CD8-positive, alpha-beta memory T cell (primary cell): ENCODE data around the gene SUPT6H. TPM values are rescaled to one million over a fixed set of nuclear protein-coding genes. Genes with fewer than 3 reads are reported as not detected.

Experiments
- CTCF ChIA-PET: fragments of 350-600 bp; sonication (Branson Sonifier 250); formaldehyde crosslinking; loops from one replicate; lab custom pipeline; 2021; ENCODE audit warnings: antibody characterized with exemption; lab: Charles Lee
- POLR2A ChIA-PET: fragments of 350-600 bp; sonication (Branson Sonifier 250); formaldehyde crosslinking; loops from one replicate; lab custom pipeline; 2021; ENCODE audit warnings: antibody characterized with exemption; lab: Charles Lee
- DNase-seq, 5 donors: peaks; one replicate each; pipeline versions ENCODE4 v3.0.0 to v3.0.0-alpha.2; 2020 to 2022; ENCODE audit warnings: mixed read lengths in 1 of 5
- H3K27ac ChIP-seq: one replicate; pipeline ENCODE4 v1.7.0; 2013; ENCODE audit warnings: low read depth, mild to moderate bottlenecking, low read length, moderate library complexity
- H3K27me3 ChIP-seq: 2 replicates; pipeline ENCODE4 v1.7.0; 2013; ENCODE audit warnings: low read length, mild to moderate bottlenecking; ENCODE audit not compliant: insufficient read depth, poor library complexity, severe bottlenecking
- H3K36me3 ChIP-seq: 2 replicates; pipeline ENCODE4 v1.7.0; 2013; ENCODE audit warnings: mild to moderate bottlenecking, low read length, moderate library complexity; ENCODE audit not compliant: insufficient read depth
- H3K4me1 ChIP-seq: 2 replicates; pipeline ENCODE4 v1.7.0; 2013; ENCODE audit warnings: mild to moderate bottlenecking, low read length, moderate library complexity; ENCODE audit not compliant: insufficient read depth
- H3K4me3 ChIP-seq: 2 replicates; pipeline ENCODE4 v1.7.0; 2013; ENCODE audit warnings: mild to moderate bottlenecking, low read length
- H3K9me3 ChIP-seq: 2 replicates; pipeline ENCODE4 v1.7.0; 2013; ENCODE audit warnings: mild to moderate bottlenecking, low read length
- H3K27ac Mint-ChIP-seq, 8 donors: one replicate each; pipeline ENCODE4 v1.8.0; 2020 to 2021; ENCODE audit warnings: mixed read lengths in 8 of 8, mild to moderate bottlenecking in 6 of 8, inconsistent platforms in 3 of 8, moderate library complexity in 3 of 8
- H3K27me3 Mint-ChIP-seq, 2 donors: one replicate each; pipeline ENCODE4 v1.8.0; 2020 to 2021; ENCODE audit warnings: mixed read lengths in 2 of 2, mild to moderate bottlenecking in 1 of 2, moderate library complexity in 1 of 2
- H3K36me3 Mint-ChIP-seq, 3 donors: one replicate each; pipeline ENCODE4 v1.8.0; 2020 to 2021; ENCODE audit warnings: mixed read lengths in 3 of 3, inconsistent platforms in 1 of 3, mild to moderate bottlenecking in 1 of 3
- H3K4me1 Mint-ChIP-seq, 3 donors: one replicate each; pipeline ENCODE4 v1.8.0; 2020 to 2021; ENCODE audit warnings: mixed read lengths in 3 of 3, inconsistent platforms in 1 of 3, mild to moderate bottlenecking in 1 of 3
- H3K4me3 Mint-ChIP-seq, 7 donors: one replicate each; pipeline ENCODE4 v1.8.0; 2020 to 2021; ENCODE audit warnings: mixed read lengths in 7 of 7, mild to moderate bottlenecking in 6 of 7, moderate library complexity in 4 of 7, inconsistent platforms in 2 of 7
- H3K9me3 Mint-ChIP-seq, 5 donors: one replicate each; pipeline ENCODE4 v1.8.0; 2020 to 2022; ENCODE audit warnings: mixed read lengths in 5 of 5, mild to moderate bottlenecking in 3 of 5, moderate library complexity in 2 of 5, inconsistent platforms in 1 of 5
- polyA plus RNA-seq: library from polyadenylated mRNA; unstranded; fragments of 300-500 nt; fragmentation: Illumina TruSeq; gene quantifications from one replicate; pipeline ENCODE4 v1.2.3, GENCODE V29; 2021
- total RNA-seq, 2 experiments: library from RNA; stranded (reverse); gene quantifications; one replicate each; pipeline ENCODE4 v1.2.3, GENCODE V29; 2021

Gene SUPT6H
- total and polyA plus RNA-seq, 3 experiments from 2014 or later: 20.1 to 88.4 (median 80.0) TPM

DNA sequence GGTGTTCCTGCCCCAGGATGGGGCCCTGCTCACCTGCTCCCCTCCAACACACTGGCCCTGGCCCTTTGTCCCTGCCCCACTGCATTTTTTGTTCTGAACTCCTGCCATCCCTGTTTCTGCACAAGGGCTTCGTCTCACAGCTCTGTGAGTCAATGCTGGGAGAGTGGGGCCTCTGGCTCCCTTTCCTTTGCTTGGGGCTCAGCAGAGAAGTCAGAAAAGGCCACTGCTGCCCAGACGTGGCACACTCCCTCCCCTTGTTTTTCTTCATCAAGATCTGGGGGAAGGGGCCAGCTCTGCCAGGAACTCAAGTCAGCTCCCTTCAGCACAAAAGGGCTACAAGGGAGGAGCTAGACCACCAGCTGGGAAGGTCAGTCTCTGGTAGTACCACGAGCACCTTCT is 40.7 kb downstream of the SUPT6H start:
- ChIA-PET CTCF (interaction anchor here (1.6 to 2.4 kb wide), 2 partner anchors 9 to 10 kb away, joined by 3 to 7 read pairs; partner anchors contain the start of gene PROCA1), POLR2A (no interaction called here)
- Histone ChIP-seq H3K27me3 (no peaks in the 10 kb centered on the region), H3K27ac (no peak overlapping the region), H3K4me3 (no peak overlapping the region), H3K36me3 (peaks cover 54% of the 10 kb centered on the region), H3K9me3 (no peaks in the 10 kb centered on the region), H3K4me1 (no peaks in the 10 kb centered on the region)
- Mint-ChIP-seq H3K36me3 (peaks cover 0 to 73% (median 11%) of the 10 kb centered on the region in 3 donors), H3K27ac (peak overlapping the region in 1 of 8 donors; percentile 17), H3K4me1 (peaks cover 3 to 6% (median 4%) of the 10 kb centered on the region in 3 donors), H3K9me3 (peaks cover 0 to 2% (median 0%) of the 10 kb centered on the region in 5 donors), H3K4me3 (no peak overlapping the region), H3K27me3 (no peaks in the 10 kb centered on the region)
- DNase-seq: no peak

DNA sequence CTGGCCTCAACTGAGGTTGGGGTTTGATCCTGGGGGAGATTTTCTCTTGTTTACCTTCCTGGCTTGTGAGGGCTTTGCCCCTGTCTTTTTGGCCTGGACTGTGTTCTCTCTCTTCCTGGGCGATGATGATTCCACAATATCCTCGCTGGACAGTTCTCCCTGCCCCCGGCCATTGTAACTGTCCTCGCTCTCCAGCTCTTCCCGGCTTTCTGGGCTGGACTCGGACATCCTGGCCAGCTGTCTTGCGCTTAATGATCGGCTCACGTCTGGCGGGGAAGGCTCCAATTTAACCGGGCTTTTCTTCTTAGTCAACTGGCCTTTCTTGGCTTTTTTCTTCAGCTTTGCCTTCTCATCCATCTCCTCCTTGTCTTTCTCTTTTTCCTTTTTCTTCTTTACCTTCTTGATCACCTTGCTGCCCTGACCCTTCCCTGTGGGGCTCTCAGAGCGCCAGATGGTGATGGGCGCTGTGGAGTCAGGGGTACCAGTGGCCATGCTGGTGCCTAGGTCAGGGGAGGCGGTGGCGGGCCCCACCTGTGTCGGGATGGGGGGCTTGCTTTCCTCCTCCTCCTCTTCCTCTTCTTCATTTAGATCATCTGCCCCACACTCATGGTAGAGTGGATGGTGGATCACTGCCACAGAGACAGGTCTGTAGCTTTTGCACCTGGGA is 41.7 kb downstream of the SUPT6H start:
- CTCF ChIA-PET: interaction anchor here (2.4 kb wide), 1 partner anchor 8 kb away, joined by 7 read pairs; the partner anchor contains the start of gene PROCA1
- Histone ChIP-seq H3K4me3 (no peak overlapping the region), H3K27ac (no peak overlapping the region), H3K27me3 (no peaks in the 10 kb centered on the region), H3K9me3 (no peaks in the 10 kb centered on the region), H3K4me1 (no peaks in the 10 kb centered on the region), H3K36me3 (peaks cover 44% of the 10 kb centered on the region)
- no peak overlapping the region for H3K4me3 Mint-ChIP-seq
- peaks cover 3 to 6% (median 4%) of the 10 kb centered on the region in 3 donors for H3K4me1 Mint-ChIP-seq
- H3K27ac Mint-ChIP-seq: peak overlapping the region in 4 of 8 donors; percentile 14 to 90 (median 50)
- peaks cover 0 to 64% (median 8%) of the 10 kb centered on the region in 3 donors for H3K36me3 Mint-ChIP-seq
- no peaks in the 10 kb centered on the region for H3K27me3 Mint-ChIP-seq
- POLR2A ChIA-PET: no interaction called here
- H3K9me3 Mint-ChIP-seq: peaks cover 0 to 2% (median 0%) of the 10 kb centered on the region in 5 donors
- DNase-seq: no peak

DNA sequence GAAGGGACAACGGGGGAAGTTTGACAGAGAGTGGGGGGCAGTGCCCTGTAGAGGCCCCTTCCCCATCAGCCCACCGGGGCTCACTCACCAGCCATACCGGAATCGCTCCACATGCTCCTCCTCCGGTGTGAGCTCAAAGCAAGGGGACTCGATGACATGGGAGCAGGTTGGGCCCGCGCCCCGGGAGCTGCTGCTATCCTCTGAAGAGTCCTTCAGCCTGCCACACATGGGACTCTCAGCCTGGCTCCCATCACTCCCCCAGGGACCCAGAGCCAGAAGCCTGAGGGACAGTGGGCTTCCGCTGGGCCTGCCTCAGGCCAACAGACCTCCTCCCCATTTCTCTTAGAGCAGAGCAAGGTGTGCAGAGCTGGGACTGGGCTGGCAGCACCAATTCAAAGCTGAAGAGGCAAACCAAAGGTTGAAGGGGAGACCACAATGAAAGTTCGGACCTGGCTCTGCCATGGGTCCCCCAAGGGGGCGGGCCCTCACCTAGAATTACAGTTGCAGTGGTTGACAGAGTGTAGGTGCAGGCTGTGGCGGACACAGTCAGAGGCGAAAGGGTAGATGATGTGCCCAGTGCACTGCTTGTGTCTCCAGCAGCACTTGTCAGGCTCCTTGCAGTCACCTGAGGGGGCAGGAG is 42.3 kb downstream of the SUPT6H start:
- H3K4me3 Mint-ChIP-seq: no peak overlapping the region
- H3K9me3 ChIP-seq: no peaks in the 10 kb centered on the region
- peaks cover 3 to 6% (median 4%) of the 10 kb centered on the region in 3 donors for H3K4me1 Mint-ChIP-seq
- H3K9me3 Mint-ChIP-seq: peaks cover 0 to 2% (median 0%) of the 10 kb centered on the region in 5 donors
- ChIA-PET POLR2A (interaction anchor here (0.5 kb wide), 1 partner anchor 11 kb away, joined by 3 read pairs; no protein-coding TSS in a partner anchor), CTCF (interaction anchor here (1.0 kb wide), 1 partner anchor 56 kb away, joined by 3 read pairs; no protein-coding TSS in a partner anchor)
- no peak for DNase-seq
- H3K36me3 ChIP-seq: peaks cover 38% of the 10 kb centered on the region
- no peaks in the 10 kb centered on the region for H3K27me3 ChIP-seq
- peaks cover 0 to 58% (median 8%) of the 10 kb centered on the region in 3 donors for H3K36me3 Mint-ChIP-seq
- no peak overlapping the region for H3K4me3 ChIP-seq
- H3K27ac Mint-ChIP-seq: peak overlapping the region in 1 of 8 donors; percentile 90
- H3K4me1 ChIP-seq: no peaks in the 10 kb centered on the region
- H3K27me3 Mint-ChIP-seq: no peaks in the 10 kb centered on the region
- no peak overlapping the region for H3K27ac ChIP-seq

DNA sequence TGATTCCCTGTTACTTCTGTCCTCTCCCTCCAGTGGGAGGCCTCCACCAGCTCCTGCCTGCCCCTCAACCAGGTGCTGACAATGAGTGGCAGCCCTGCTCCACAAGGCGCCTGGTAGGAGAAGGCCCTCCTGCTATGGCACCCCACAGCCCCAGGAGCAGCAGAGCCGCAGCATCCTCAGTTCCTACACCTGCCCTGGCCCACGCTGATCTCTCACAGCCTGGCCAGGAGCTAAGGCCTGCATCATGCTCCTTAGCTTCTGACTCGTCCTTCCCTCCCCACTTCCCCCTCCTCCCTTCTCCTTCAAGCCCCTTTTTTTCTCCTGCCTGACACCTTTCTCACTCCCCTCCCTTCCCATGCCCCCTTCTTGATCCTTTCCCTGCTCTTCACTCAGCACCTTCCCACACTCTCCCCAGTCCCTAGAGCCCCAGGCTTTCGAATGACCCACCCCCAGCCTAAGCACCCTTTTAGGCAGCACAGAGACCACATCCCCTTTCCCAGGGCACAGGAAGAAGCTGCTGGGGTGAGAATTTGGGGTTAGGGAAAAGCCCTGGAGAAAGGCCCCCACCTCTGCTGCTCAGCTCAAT is 43.2 kb downstream of the SUPT6H start:
- H3K4me3 ChIP-seq: no peak overlapping the region
- no peaks in the 10 kb centered on the region for H3K27me3 ChIP-seq
- peaks cover 29% of the 10 kb centered on the region for H3K36me3 ChIP-seq
- POLR2A ChIA-PET: interaction anchor here (0.5 kb wide), 1 partner anchor 12 kb away, joined by 3 read pairs; no protein-coding TSS in a partner anchor
- no peak overlapping the region for H3K27ac ChIP-seq
- DNase-seq: no peak
- H3K4me1 ChIP-seq: no peaks in the 10 kb centered on the region
- Mint-ChIP-seq H3K4me3 (no peak overlapping the region), H3K27ac (peak overlapping the region in 1 of 8 donors; percentile 86), H3K36me3 (peaks cover 0 to 49% (median 8%) of the 10 kb centered on the region in 3 donors), H3K4me1 (peaks cover 3 to 6% (median 4%) of the 10 kb centered on the region in 3 donors), H3K27me3 (no peaks in the 10 kb centered on the region), H3K9me3 (peaks cover 0 to 2% (median 0%) of the 10 kb centered on the region in 5 donors)
- H3K9me3 ChIP-seq: no peaks in the 10 kb centered on the region
- CTCF ChIA-PET: interaction anchor here (1.0 kb wide), 1 partner anchor 57 kb away, joined by 3 read pairs; no protein-coding TSS in a partner anchor

DNA sequence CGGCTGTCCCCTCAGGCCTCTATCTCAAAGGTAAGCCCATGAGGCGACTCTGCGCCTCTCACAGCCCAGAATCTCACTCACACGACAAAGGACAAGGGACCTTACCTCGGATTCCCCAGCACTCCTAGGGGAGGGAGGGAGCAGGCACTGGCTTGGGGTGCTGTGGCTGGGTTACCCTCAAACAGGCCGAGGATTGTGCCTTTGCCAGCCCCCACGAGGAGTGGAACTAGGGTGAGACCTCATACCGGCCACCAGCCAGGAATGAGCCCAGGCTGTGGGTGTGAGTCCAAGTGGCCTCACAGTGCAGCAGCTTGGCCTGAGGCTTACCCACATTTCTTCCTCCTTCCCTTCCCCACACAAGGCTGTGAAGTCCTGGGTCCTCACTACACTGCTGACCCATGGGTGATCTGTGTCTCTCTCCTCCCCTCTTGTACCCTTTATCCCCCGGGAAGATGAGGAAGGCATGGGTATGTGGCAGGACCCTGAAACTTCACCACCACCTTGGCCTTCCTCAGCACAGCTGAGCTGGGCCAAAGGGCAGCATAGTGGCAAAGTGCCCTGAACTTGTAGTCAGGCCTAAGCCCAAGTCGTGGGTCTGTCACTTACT is 43.8 kb downstream of the SUPT6H start:
- DNase-seq: no peak
- ChIA-PET POLR2A (no interaction called here), CTCF (interaction anchor here (1.0 kb wide), 1 partner anchor 57 kb away, joined by 3 read pairs; no protein-coding TSS in a partner anchor)
- peaks cover 4% of the 10 kb centered on the region for H3K4me1 ChIP-seq
- H3K27ac Mint-ChIP-seq: peak overlapping the region in 3 of 8 donors; percentile 55 to 86 (median 64)
- H3K36me3 ChIP-seq: peaks cover 23% of the 10 kb centered on the region
- peaks cover 0 to 2% (median 0%) of the 10 kb centered on the region in 5 donors for H3K9me3 Mint-ChIP-seq
- H3K9me3 ChIP-seq: no peaks in the 10 kb centered on the region
- no peak overlapping the region for H3K4me3 Mint-ChIP-seq
- H3K4me1 Mint-ChIP-seq: peaks cover 7 to 11% (median 9%) of the 10 kb centered on the region in 3 donors
- peaks cover 0 to 44% (median 6%) of the 10 kb centered on the region in 3 donors for H3K36me3 Mint-ChIP-seq
- H3K27ac ChIP-seq: no peak overlapping the region
- H3K27me3 Mint-ChIP-seq: no peaks in the 10 kb centered on the region
- no peaks in the 10 kb centered on the region for H3K27me3 ChIP-seq
- H3K4me3 ChIP-seq: no peak overlapping the region

DNA sequence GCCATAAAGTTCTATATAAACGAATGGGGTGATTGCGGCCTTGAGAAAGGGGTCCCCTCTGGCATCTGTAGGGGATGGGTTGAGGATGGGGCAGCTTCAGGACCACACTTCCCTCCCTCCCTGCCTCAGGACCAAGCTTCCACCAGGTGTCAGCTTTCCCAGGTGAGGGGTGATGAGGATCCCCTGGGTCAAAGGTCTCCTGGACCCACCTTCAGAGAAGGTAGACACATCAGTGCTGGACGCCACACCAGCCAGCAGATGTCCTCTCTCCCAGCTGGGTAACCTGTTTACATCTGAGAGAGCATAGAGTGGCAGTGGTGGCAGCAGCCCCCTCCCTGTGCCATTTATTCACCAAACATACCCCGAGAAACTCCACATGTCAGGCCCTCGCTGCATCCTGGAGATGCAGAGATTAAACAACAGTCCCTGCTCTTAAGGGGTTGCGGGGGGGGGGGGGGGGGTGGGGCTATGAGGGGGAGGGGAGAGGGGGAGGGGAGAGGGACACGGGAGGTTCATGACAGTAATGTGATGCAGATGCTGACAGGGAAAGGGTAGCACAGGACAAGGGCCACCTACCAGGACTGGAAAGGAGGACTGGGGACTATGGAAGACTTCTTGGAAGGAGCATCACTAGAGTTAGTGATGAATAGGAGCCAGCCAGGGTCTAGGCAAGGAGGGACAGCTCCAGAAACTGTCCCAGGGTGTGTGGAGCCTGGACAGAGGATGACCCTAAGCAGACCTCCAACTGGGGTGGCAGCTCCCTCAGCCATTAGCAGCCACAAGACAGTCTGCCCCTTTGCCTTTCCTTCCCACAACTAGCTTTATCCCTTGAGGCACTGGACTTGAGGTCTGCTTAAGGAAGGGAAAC is 44.7 kb downstream of the SUPT6H start:
- H3K4me1 Mint-ChIP-seq: peaks cover 7 to 12% (median 11%) of the 10 kb centered on the region in 3 donors
- peaks cover 4% of the 10 kb centered on the region for H3K4me1 ChIP-seq
- H3K9me3 Mint-ChIP-seq: peaks cover 0 to 2% (median 0%) of the 10 kb centered on the region in 5 donors
- H3K36me3 ChIP-seq: peaks cover 16% of the 10 kb centered on the region
- peak overlapping the region in 3 of 8 donors; percentile 6 to 75 (median 17) for H3K27ac Mint-ChIP-seq
- CTCF ChIA-PET: no interaction called here
- H3K36me3 Mint-ChIP-seq: peaks cover 0 to 37% (median 6%) of the 10 kb centered on the region in 3 donors
- H3K9me3 ChIP-seq: no peaks in the 10 kb centered on the region
- H3K27me3 ChIP-seq: no peaks in the 10 kb centered on the region
- H3K27ac ChIP-seq: no peak overlapping the region
- DNase-seq: no peak
- H3K4me3 ChIP-seq: no peak overlapping the region
- peak overlapping the region in 1 of 7 donors; percentile 50 for H3K4me3 Mint-ChIP-seq
- H3K27me3 Mint-ChIP-seq: no peaks in the 10 kb centered on the region
- POLR2A ChIA-PET: no interaction called here

DNA sequence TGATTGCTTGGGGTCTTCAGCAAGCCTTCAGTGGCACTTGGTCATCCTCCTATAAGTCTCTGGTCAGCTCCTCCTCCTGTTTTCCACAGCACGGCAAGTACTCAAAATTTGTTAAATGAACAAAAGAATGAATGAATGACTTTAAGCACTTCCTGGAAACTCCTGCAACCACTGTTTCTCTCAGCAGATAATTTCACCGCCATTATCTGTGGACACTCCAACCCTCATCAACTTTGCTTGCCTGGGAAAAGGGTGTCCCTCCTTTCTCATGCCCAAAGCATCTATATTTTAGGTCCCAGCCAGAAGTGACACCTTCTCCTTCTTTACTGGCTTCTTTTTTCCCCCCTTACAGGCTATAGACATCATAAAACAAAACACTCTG is 45.3 kb downstream of the SUPT6H start:
- H3K4me1 ChIP-seq: peaks cover 10% of the 10 kb centered on the region
- CTCF ChIA-PET: no interaction called here
- peak overlapping the region in 1 of 7 donors; percentile 50 for H3K4me3 Mint-ChIP-seq
- no peaks in the 10 kb centered on the region for H3K9me3 ChIP-seq
- no peaks in the 10 kb centered on the region for H3K9me3 Mint-ChIP-seq
- H3K4me1 Mint-ChIP-seq: peaks cover 10 to 18% (median 17%) of the 10 kb centered on the region in 3 donors
- H3K4me3 ChIP-seq: no peak overlapping the region
- peaks cover 0 to under 1% of the 10 kb centered on the region in 2 donors for H3K27me3 Mint-ChIP-seq
- no peaks in the 10 kb centered on the region for H3K27me3 ChIP-seq
- no peak overlapping the region for H3K27ac ChIP-seq
- POLR2A ChIA-PET: interaction anchor here (1.1 kb wide), 1 partner anchor 12 kb away, joined by 4 read pairs; the partner anchor contains the start of gene RPL23A
- no peak for DNase-seq
- peaks cover 0 to 33% (median 4%) of the 10 kb centered on the region in 3 donors for H3K36me3 Mint-ChIP-seq
- peak overlapping the region in 5 of 8 donors; percentile 6 to 75 (median 24) for H3K27ac Mint-ChIP-seq
- H3K36me3 ChIP-seq: peaks cover 10% of the 10 kb centered on the region
